Gastrocnemius medialis (tissue), 4 donors: ENCODE measurements around the gene PLCG2. TPM values are rescaled to one million over a fixed set of nuclear protein-coding genes. Genes with fewer than 3 reads are reported as not detected.

ENCODE experiments used
- ATAC-seq, 2 donors: fragments of 150-250 bp; one replicate each; pipeline ENCODE4 v1.9.1; 2016
- DNase-seq, 2 donors: peaks; one replicate each; pipeline ENCODE4 v3.0.0-alpha.2; 2019
- H3K27ac ChIP-seq, 4 donors: fragments of 200-600 bp; sonication (generic); 1 replicate in 1 of 4; 2 replicates in 3 of 4; pipeline ENCODE4 v1.5.1; 2016 to 2018; ENCODE audit warnings: mild to moderate bottlenecking in 2 of 4, moderate library complexity in 1 of 4
- H3K27me3 ChIP-seq, 3 donors: fragments of 200-600 bp; sonication (generic) in 2 of 3; 1 replicate in 1 of 3; 2 replicates in 2 of 3; pipeline versions ENCODE4 v1.5.1 to v1.6.0; 2016 to 2019; ENCODE audit warnings: mild to moderate bottlenecking in 1 of 3, moderate library complexity in 1 of 3
- H3K36me3 ChIP-seq, 2 donors: fragments of 200-600 bp; sonication (generic) in 1 of 2; one replicate each; pipeline ENCODE4 v1.5.1; 2017 to 2018
- H3K4me1 ChIP-seq, 2 donors: fragments of 200-600 bp; sonication (generic) in 1 of 2; one replicate each; pipeline ENCODE4 v1.5.1; 2016 to 2017; ENCODE audit warnings: mild to moderate bottlenecking in 2 of 2
- H3K4me3 ChIP-seq, 4 donors: fragments of 200-600 bp; sonication (generic) in 3 of 4; 1 replicate in 1 of 4; 2 replicates in 3 of 4; pipeline ENCODE4 v1.5.1; 2016 to 2019; ENCODE audit warnings: mild to moderate bottlenecking in 2 of 4
- H3K9me3 ChIP-seq, 3 donors: fragments of 200-600 bp; sonication (generic) in 2 of 3; 1 replicate in 1 of 3; 2 replicates in 2 of 3; pipeline ENCODE4 v1.5.1; 2016 to 2019
- CTCF ChIP-seq, 5 experiments: fragments of 450-650 bp in 3 of 5; fragments of 200-600 bp in 2 of 5; sonication (generic) in 2 of 5; IDR thresholded peaks in 4 of 5; conservative IDR thresholded peaks in 1 of 5; 1 replicate in 4 of 5; 2 replicates in 1 of 5; pipeline ENCODE4 v1.5.1; 2016 to 2019; ENCODE audit warnings: antibody characterized with exemption in 5 of 5, mild to moderate bottlenecking in 3 of 5, moderate library complexity in 3 of 5
- POLR2A ChIP-seq, 2 donors: fragments of 450-650 bp; IDR thresholded peaks; one replicate each; pipeline ENCODE4 v1.6.1; 2017; ENCODE audit warnings: antibody characterized with exemption in 2 of 2, mild to moderate bottlenecking in 2 of 2, moderate library complexity in 2 of 2
- in situ Hi-C, 4 donors: fragments of 200-750 bp; cut with MboI; loops; one replicate each; pipeline versions ENCODE4 v1.15.0 to v1.8.0; 2017; ENCODE audit warnings: low sequenced_read_pairs in 4 of 4
- intact Hi-C: fragments of 100-400 bp; cut with DNase I; formaldehyde crosslinking; loops from one replicate; pipeline ENCODE4 v1.15.1; 2023; ENCODE audit warnings: low total_unique reads
- total RNA-seq, 4 donors: library from RNA; depleted of rRNA; stranded (reverse); fragments of >200 nt; gene quantifications; one replicate each; pipeline versions ENCODE4 v1.1.0 to v1.2.3, GENCODE V29; 2016

PLCG2 gene
- total RNA-seq, 4 donors from 2014 or later: 1.8 to 3.0 (median 2.1) TPM

DNA sequence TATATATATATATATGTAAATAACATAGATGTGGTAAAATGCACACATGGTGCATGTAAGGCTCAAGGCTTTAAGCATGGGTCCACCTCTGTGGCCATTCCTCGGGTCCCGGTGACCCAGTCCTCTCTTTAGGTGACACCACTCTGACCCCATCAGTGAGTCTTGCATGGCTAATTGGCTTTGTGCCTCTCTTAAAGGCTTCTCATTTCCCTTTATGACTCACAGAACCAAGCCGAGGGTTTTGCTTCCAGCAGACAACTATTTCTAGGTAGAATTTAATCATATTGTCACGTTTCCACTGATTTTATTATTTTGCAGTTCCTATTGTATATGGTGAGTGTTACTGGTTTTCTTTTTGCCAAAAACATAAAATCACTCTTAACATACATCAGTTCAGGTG is 59.7 kb downstream of the PLCG2 start:
- H3K36me3 ChIP-seq: no peaks in the 10 kb centered on the region
- no peaks in the 10 kb centered on the region for H3K9me3 ChIP-seq
- TF ChIP-seq POLR2A (IDR thresholded peaks at IDR 0.05): no peak
- TF ChIP-seq CTCF (IDR thresholded peaks at IDR 0.05 in 4 of 5, conservative IDR thresholded peaks at IDR 0.05 in 1 of 5): no peak
- H3K27me3 ChIP-seq: no peaks in the 10 kb centered on the region
- DNase-seq (no peak), ATAC-seq (no peak)
- no peak overlapping the region for H3K27ac ChIP-seq
- in situ Hi-C loops (no loop called here), intact Hi-C loops (no loop called here)
- no peaks in the 10 kb centered on the region for H3K4me1 ChIP-seq
- H3K4me3 ChIP-seq: no peak overlapping the region

- Histone ChIP-seq H3K4me3 (no peak overlapping the region), H3K27ac (no peak overlapping the region), H3K36me3 (no peaks in the 10 kb centered on the region), H3K9me3 (no peaks in the 10 kb centered on the region), H3K4me1 (no peaks in the 10 kb centered on the region), H3K27me3 (no peaks in the 10 kb centered on the region)
- ATAC-seq (no peak), DNase-seq (no peak)
- in situ Hi-C loops: no loop called here
- TF ChIP-seq CTCF (IDR thresholded peaks at IDR 0.05 in 4 of 5, conservative IDR thresholded peaks at IDR 0.05 in 1 of 5) (no peak), POLR2A (IDR thresholded peaks at IDR 0.05) (no peak)
- intact Hi-C loops: no loop called here
Measured at GRCh38 chr16:81841722-81842121, 62.6 kb downstream of the PLCG2 start.

GRCh38 chr16:81842564-81843242 is 63.6 kb downstream of the PLCG2 start:
- intact Hi-C loops: no loop called here
- in situ Hi-C loops: no loop called here
- H3K27ac ChIP-seq: no peak overlapping the region

DNA sequence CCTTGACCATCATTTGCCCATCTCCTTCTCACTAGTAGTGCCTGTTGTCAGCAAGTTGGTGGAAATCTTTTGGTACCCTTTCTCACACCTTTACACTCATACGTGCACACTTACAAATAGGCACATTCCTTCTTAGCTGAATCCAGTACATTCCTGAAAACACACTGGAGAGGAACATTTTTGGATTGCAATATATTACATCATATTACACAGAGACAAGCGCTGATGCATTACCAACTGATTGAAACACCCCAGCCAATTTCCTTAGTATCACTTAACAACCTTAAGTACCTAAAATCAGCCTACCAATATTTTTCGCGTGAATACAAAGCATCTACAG is 64.1 kb downstream of the PLCG2 start:
- intact Hi-C loops: no loop called here
- Histone ChIP-seq H3K4me1 (no peaks in the 10 kb centered on the region), H3K4me3 (no peak overlapping the region), H3K9me3 (no peaks in the 10 kb centered on the region), H3K36me3 (no peaks in the 10 kb centered on the region), H3K27me3 (no peaks in the 10 kb centered on the region), H3K27ac (no peak overlapping the region)
- DNase-seq: no peak
- no peak for ATAC-seq
- in situ Hi-C loops: no loop called here
- TF ChIP-seq CTCF (IDR thresholded peaks at IDR 0.05 in 4 of 5, conservative IDR thresholded peaks at IDR 0.05 in 1 of 5): no peak
- no peak for TF ChIP-seq POLR2A (IDR thresholded peaks at IDR 0.05)

More at GRCh38 chr16:81842564-81843242, 63.6 kb downstream of the PLCG2 start:
- H3K9me3 ChIP-seq: no peaks in the 10 kb centered on the region
- ATAC-seq (no peak), DNase-seq (no peak)
- TF ChIP-seq CTCF (IDR thresholded peaks at IDR 0.05 in 4 of 5, conservative IDR thresholded peaks at IDR 0.05 in 1 of 5): no peak
- H3K4me3 ChIP-seq: no peak overlapping the region
- no peaks in the 10 kb centered on the region for H3K4me1 ChIP-seq
- H3K36me3 ChIP-seq: no peaks in the 10 kb centered on the region
- H3K27me3 ChIP-seq: no peaks in the 10 kb centered on the region

GRCh38 chr16:81843683-81844082 is 64.6 kb downstream of the PLCG2 start:
- H3K27ac ChIP-seq: no peak overlapping the region
- ATAC-seq: no peak
- no peak for DNase-seq

More at GRCh38 chr16:81843683-81844082, 64.6 kb downstream of the PLCG2 start:
- no peaks in the 10 kb centered on the region for H3K36me3 ChIP-seq
- no peaks in the 10 kb centered on the region for H3K27me3 ChIP-seq
- in situ Hi-C loops: no loop called here
- intact Hi-C loops: no loop called here
- H3K4me3 ChIP-seq: no peak overlapping the region
- TF ChIP-seq CTCF (IDR thresholded peaks at IDR 0.05 in 4 of 5, conservative IDR thresholded peaks at IDR 0.05 in 1 of 5) (no peak), POLR2A (IDR thresholded peaks at IDR 0.05) (no peak)
- H3K4me1 ChIP-seq: no peaks in the 10 kb centered on the region
- no peaks in the 10 kb centered on the region for H3K9me3 ChIP-seq
